ENCODE results near the gene PRPF31. TPM values are rescaled to one million over a fixed set of nuclear protein-coding genes. Genes with fewer than 3 reads are reported as not detected.

The PRPF31 gene
- total RNA-seq, 3 donors from 2014 or later: 154 to 180 (median 161) TPM

- ATAC-seq: no peak
- Mint-ChIP-seq H3K9me3 (no peaks in the 10 kb centered on the region), H3K27me3 (ENCODE audit: low read depth) (no peaks in the 10 kb centered on the region)
Observed at GRCh38 chr19:54173359-54173699, 57.8 kb downstream of the PRPF31 start.

GRCh38 chr19:54173951-54174834 lies 58.6 kb downstream of the PRPF31 start:
- Mint-ChIP-seq H3K4me3 (no peak overlapping the region), H3K4me1 (ENCODE audit: low read depth) (peaks cover 2% of the 10 kb centered on the region), H3K27me3 (ENCODE audit: low read depth) (no peaks in the 10 kb centered on the region), H3K9me3 (no peaks in the 10 kb centered on the region), H3K36me3 (ENCODE audit: insufficient read depth) (peaks cover 8% of the 10 kb centered on the region)
- DNase-seq (no peak), ATAC-seq (no peak)

More at GRCh38 chr19:54173359-54173699, 57.8 kb downstream of the PRPF31 start:
- Mint-ChIP-seq H3K36me3 (ENCODE audit: insufficient read depth) (peaks cover 4% of the 10 kb centered on the region), H3K4me1 (ENCODE audit: low read depth) (peaks cover 4% of the 10 kb centered on the region), H3K4me3 (no peak overlapping the region)
- no peak for DNase-seq

- no peaks in the 10 kb centered on the region for H3K27me3 Mint-ChIP-seq (ENCODE audit: low read depth)
- no peak for DNase-seq
- peak; percentile 89 to 95 for ATAC-seq
- H3K9me3 Mint-ChIP-seq: no peaks in the 10 kb centered on the region
- peaks cover 14% of the 10 kb centered on the region for H3K36me3 Mint-ChIP-seq (ENCODE audit: insufficient read depth)
- no peaks in the 10 kb centered on the region for H3K4me1 Mint-ChIP-seq (ENCODE audit: low read depth)
- no peak overlapping the region for H3K4me3 Mint-ChIP-seq
Observed at GRCh38 chr19:54178581-54179261, 63.2 kb downstream of the PRPF31 start.

- ATAC-seq (no peak), DNase-seq (no peak)
- Mint-ChIP-seq H3K9me3 (no peaks in the 10 kb centered on the region), H3K4me3 (no peak overlapping the region), H3K36me3 (ENCODE audit: insufficient read depth) (peaks cover 14% of the 10 kb centered on the region), H3K4me1 (ENCODE audit: low read depth) (no peaks in the 10 kb centered on the region), H3K27me3 (ENCODE audit: low read depth) (no peaks in the 10 kb centered on the region)
Observed at GRCh38 chr19:54179262-54179852, 63.8 kb downstream of the PRPF31 start.

- Mint-ChIP-seq H3K36me3 (ENCODE audit: insufficient read depth) (peaks cover 14% of the 10 kb centered on the region), H3K27me3 (ENCODE audit: low read depth) (no peaks in the 10 kb centered on the region), H3K9me3 (no peaks in the 10 kb centered on the region), H3K4me1 (ENCODE audit: low read depth) (no peaks in the 10 kb centered on the region), H3K4me3 (no peak overlapping the region)
- ATAC-seq (no peak), DNase-seq (no peak)
Observed at GRCh38 chr19:54179921-54180461, 64.4 kb downstream of the PRPF31 start.

- H3K9me3 Mint-ChIP-seq: no peaks in the 10 kb centered on the region
- no peaks in the 10 kb centered on the region for H3K27me3 Mint-ChIP-seq (ENCODE audit: low read depth)
- peaks cover 16% of the 10 kb centered on the region for H3K36me3 Mint-ChIP-seq (ENCODE audit: insufficient read depth)
- DNase-seq: no peak
- no peak overlapping the region for H3K4me3 Mint-ChIP-seq
- no peaks in the 10 kb centered on the region for H3K4me1 Mint-ChIP-seq (ENCODE audit: low read depth)
- no peak for ATAC-seq
Observed at GRCh38 chr19:54180691-54181091, 65.1 kb downstream of the PRPF31 start.

Other genes starting within 250 kb of the PRPF31 start
- 10 to 100 TPM; 11.3 to 12.0 (median 11.6) TPM for gene MYADM, start 247.9 kb upstream of the PRPF31 start, total RNA-seq
- not detected for gene PRKCG, start 233.6 kb upstream of the PRPF31 start, total RNA-seq
- gene CACNG7, start 206.5 kb upstream of the PRPF31 start, total RNA-seq: not detected
- not detected for gene CACNG8, start 152.8 kb upstream of the PRPF31 start, total RNA-seq
- not detected for gene CACNG6, start 124.1 kb upstream of the PRPF31 start, total RNA-seq
- gene VSTM1, start 51.9 kb upstream of the PRPF31 start, total RNA-seq: not detected
- not detected for gene TARM1, start 34.4 kb upstream of the PRPF31 start, total RNA-seq
- under 1 TPM in 1 of 3 donors, not detected in 2; 0.11 TPM for gene OSCAR, start 15.0 kb upstream of the PRPF31 start, total RNA-seq
- 100 to 1,000 TPM; 118 to 170 (median 140) TPM for gene NDUFA3, start 12.9 kb upstream of the PRPF31 start, total RNA-seq
- 10 to 100 TPM; 32.1 to 33.8 (median 33.0) TPM for gene TFPT, start 97 bp upstream of the PRPF31 start, total RNA-seq
- gene CNOT3, start 22.0 kb downstream of the PRPF31 start, total RNA-seq: 100 to 1,000 TPM in 2 of 3 donors, 10 to 100 TPM in 1; 90.8 to 102 (median 100) TPM
- 1 to 10 TPM; 5.6 to 9.7 (median 9.2) TPM for gene LENG1, start 44.0 kb downstream of the PRPF31 start, total RNA-seq
- under 1 TPM; 0.63 to 0.98 (median 0.79) TPM for gene TMC4, start 57.4 kb downstream of the PRPF31 start, total RNA-seq
- 100 to 1,000 TPM in 2 of 3 donors, 10 to 100 TPM in 1; 96.3 to 122 (median 108) TPM for gene MBOAT7, start 73.8 kb downstream of the PRPF31 start, total RNA-seq
- gene TSEN34, start 75.6 kb downstream of the PRPF31 start, total RNA-seq: 10 to 100 TPM; 22.7 to 29.1 (median 25.9) TPM
- gene RPS9, start 85.1 kb downstream of the PRPF31 start, total RNA-seq: 1,000 to 10,000 TPM; 2,430 to 2,508 (median 2,489) TPM
- not detected for gene LILRB3, start 107.3 kb downstream of the PRPF31 start, total RNA-seq
- not detected for gene LILRA6, start 127.0 kb downstream of the PRPF31 start, total RNA-seq
- gene LILRB5, start 141.5 kb downstream of the PRPF31 start, total RNA-seq: not detected
- gene LILRB2, start 165.4 kb downstream of the PRPF31 start, total RNA-seq: not detected
- gene LILRA5, start 197.4 kb downstream of the PRPF31 start, total RNA-seq: not detected
- not detected for gene LILRA4, start 223.4 kb downstream of the PRPF31 start, total RNA-seq
- gene LAIR1, start 249.2 kb downstream of the PRPF31 start, total RNA-seq: 1 to 10 TPM; 4.7 to 6.1 (median 5.5) TPM